GM21447 (cell line): ENCODE results near the gene ATOH7.

ENCODE experiments used
- ATAC-seq: cut with Tn5 transposase; IDR thresholded peaks from one replicate; pipeline ENCODE4 v1.9.1; 2021; ENCODE audit not compliant: unreplicated experiment

Gene ATOH7

GRCh38 chr10:68184546-68184945 is 47.4 kb downstream of the ATOH7 start:
- ATAC-seq = no peak
